ENCODE data around the gene GPR39.

The GPR39 gene

GRCh38 chr2:132645176-132645575, 228.6 kb downstream of the GPR39 start:
- Mint-ChIP-seq H3K9me3 (no peaks in the 10 kb centered on the region), H3K36me3 (ENCODE audit: low read depth) (no peaks in the 10 kb centered on the region), H3K27ac (no peak overlapping the region), H3K4me3 (no peak overlapping the region), H3K4me1 (no peaks in the 10 kb centered on the region), H3K27me3 (peaks cover 4% of the 10 kb centered on the region)
- DNase-seq (no peak), ATAC-seq (no peak)

- ATAC-seq (no peak), DNase-seq (no peak)
- Mint-ChIP-seq H3K9me3 (no peaks in the 10 kb centered on the region), H3K36me3 (ENCODE audit: low read depth) (no peaks in the 10 kb centered on the region), H3K27ac (no peak overlapping the region), H3K4me3 (no peak overlapping the region), H3K27me3 (peaks cover 4% of the 10 kb centered on the region), H3K4me1 (no peaks in the 10 kb centered on the region)
Observed at GRCh38 chr2:132645722-132646539, 229.3 kb downstream of the GPR39 start.

GRCh38 chr2:132646540-132647108, 230.0 kb downstream of the GPR39 start:
- Mint-ChIP-seq H3K4me3 (no peak overlapping the region), H3K36me3 (ENCODE audit: low read depth) (no peaks in the 10 kb centered on the region), H3K27ac (no peak overlapping the region), H3K9me3 (no peaks in the 10 kb centered on the region), H3K27me3 (peaks cover 4% of the 10 kb centered on the region), H3K4me1 (no peaks in the 10 kb centered on the region)
- no peak for DNase-seq
- ATAC-seq = no peak

- no peak overlapping the region for H3K27ac Mint-ChIP-seq
- no peak overlapping the region for H3K4me3 Mint-ChIP-seq
- DNase-seq (no peak), ATAC-seq (no peak)
- peaks cover 7% of the 10 kb centered on the region for H3K9me3 Mint-ChIP-seq
- H3K27me3 Mint-ChIP-seq = peaks cover 4% of the 10 kb centered on the region
- no peaks in the 10 kb centered on the region for H3K36me3 Mint-ChIP-seq (ENCODE audit: low read depth)
- no peaks in the 10 kb centered on the region for H3K4me1 Mint-ChIP-seq
Observed at GRCh38 chr2:132651115-132652045, 234.8 kb downstream of the GPR39 start.

GRCh38 chr2:132652474-132652873, 235.9 kb downstream of the GPR39 start:
- Mint-ChIP-seq H3K4me1 (no peaks in the 10 kb centered on the region), H3K9me3 (peaks cover 7% of the 10 kb centered on the region), H3K27me3 (peaks cover 4% of the 10 kb centered on the region), H3K27ac (no peak overlapping the region), H3K36me3 (ENCODE audit: low read depth) (no peaks in the 10 kb centered on the region), H3K4me3 (no peak overlapping the region)
- ATAC-seq = no peak
- DNase-seq = no peak

- Mint-ChIP-seq H3K9me3 (peaks cover 7% of the 10 kb centered on the region), H3K4me1 (no peaks in the 10 kb centered on the region), H3K4me3 (no peak overlapping the region), H3K27ac (no peak overlapping the region), H3K36me3 (ENCODE audit: low read depth) (no peaks in the 10 kb centered on the region), H3K27me3 (peaks cover 2% of the 10 kb centered on the region)
- ATAC-seq (no peak), DNase-seq (no peak)
Observed at GRCh38 chr2:132654335-132654734, 237.7 kb downstream of the GPR39 start.

- ATAC-seq (no peak), DNase-seq (no peak)
- peaks cover 7% of the 10 kb centered on the region for H3K9me3 Mint-ChIP-seq
- no peaks in the 10 kb centered on the region for H3K4me1 Mint-ChIP-seq
- no peak overlapping the region for H3K4me3 Mint-ChIP-seq
- H3K27me3 Mint-ChIP-seq = peaks cover 2% of the 10 kb centered on the region
- H3K36me3 Mint-ChIP-seq (ENCODE audit: low read depth) = no peaks in the 10 kb centered on the region
- no peak overlapping the region for H3K27ac Mint-ChIP-seq
Observed at GRCh38 chr2:132654968-132655367, 238.4 kb downstream of the GPR39 start.

- Mint-ChIP-seq H3K27ac (no peak overlapping the region), H3K9me3 (peaks cover 7% of the 10 kb centered on the region), H3K36me3 (ENCODE audit: low read depth) (no peaks in the 10 kb centered on the region), H3K27me3 (peaks cover 2% of the 10 kb centered on the region), H3K4me1 (no peaks in the 10 kb centered on the region), H3K4me3 (no peak overlapping the region)
- ATAC-seq (no peak), DNase-seq (no peak)
Observed at GRCh38 chr2:132656266-132656975, 239.8 kb downstream of the GPR39 start.

- Mint-ChIP-seq H3K9me3 (peaks cover 4% of the 10 kb centered on the region), H3K4me1 (no peaks in the 10 kb centered on the region), H3K27me3 (peaks cover 2% of the 10 kb centered on the region), H3K27ac (no peak overlapping the region), H3K36me3 (ENCODE audit: low read depth) (no peaks in the 10 kb centered on the region), H3K4me3 (no peak overlapping the region)
- DNase-seq (no peak), ATAC-seq (no peak)
Observed at GRCh38 chr2:132659331-132659730, 242.7 kb downstream of the GPR39 start.

GRCh38 chr2:132662732-132663131, 246.1 kb downstream of the GPR39 start:
- Mint-ChIP-seq H3K4me3 (no peak overlapping the region), H3K27ac (no peak overlapping the region), H3K36me3 (ENCODE audit: low read depth) (no peaks in the 10 kb centered on the region), H3K9me3 (no peaks in the 10 kb centered on the region), H3K27me3 (peaks cover 7% of the 10 kb centered on the region), H3K4me1 (no peaks in the 10 kb centered on the region)
- no peak for DNase-seq
- ATAC-seq = no peak

GRCh38 chr2:132664096-132664495, 247.5 kb downstream of the GPR39 start:
- no peaks in the 10 kb centered on the region for H3K36me3 Mint-ChIP-seq (ENCODE audit: low read depth)
- H3K4me1 Mint-ChIP-seq = no peaks in the 10 kb centered on the region
- no peak for DNase-seq
- no peak for ATAC-seq
- H3K27ac Mint-ChIP-seq = no peak overlapping the region
- H3K9me3 Mint-ChIP-seq = no peaks in the 10 kb centered on the region
- H3K27me3 Mint-ChIP-seq = peaks cover 9% of the 10 kb centered on the region
- no peak overlapping the region for H3K4me3 Mint-ChIP-seq

- DNase-seq (no peak), ATAC-seq (no peak)
- Mint-ChIP-seq H3K4me1 (no peaks in the 10 kb centered on the region), H3K27ac (no peak overlapping the region), H3K36me3 (ENCODE audit: low read depth) (no peaks in the 10 kb centered on the region), H3K27me3 (peaks cover 7% of the 10 kb centered on the region), H3K4me3 (no peak overlapping the region), H3K9me3 (no peaks in the 10 kb centered on the region)
Observed at GRCh38 chr2:132665401-132666140, 249.0 kb downstream of the GPR39 start.

- DNase-seq (no peak), ATAC-seq (no peak)
- H3K4me1 Mint-ChIP-seq = no peaks in the 10 kb centered on the region
- H3K36me3 Mint-ChIP-seq (ENCODE audit: low read depth) = no peaks in the 10 kb centered on the region
- no peak overlapping the region for H3K27ac Mint-ChIP-seq
- H3K9me3 Mint-ChIP-seq = no peaks in the 10 kb centered on the region
- peaks cover 23% of the 10 kb centered on the region for H3K27me3 Mint-ChIP-seq
- H3K4me3 Mint-ChIP-seq = no peak overlapping the region
Observed at GRCh38 chr2:132667706-132668105, 251.1 kb downstream of the GPR39 start.

Measured in activated naive CD8-positive, alpha-beta T cell treated with anti-CD3 and anti-CD28 coated beads, Interleukin-2, amount 50 U/mL, for 24 hours (primary cell).